Osteoblast (primary cell): Measurements from ENCODE around the gene SCGB1C1. TPM values are rescaled to one million over a fixed set of nuclear protein-coding genes. Genes with fewer than 3 reads are reported as not detected.

Experiments used
- DNase-seq: peaks from one replicate; pipeline ENCODE4 v3.0.0; 2011; ENCODE audit warnings: low spot score, mixed read lengths; ENCODE audit not compliant: insufficient read length; ENCODE audit errors: missing footprints
- H2AFZ ChIP-seq: 2 replicates; pipeline ENCODE4 v1.6.0; 2011; ENCODE audit warnings: mild to moderate bottlenecking, low read length
- H3K27ac ChIP-seq: 2 replicates; pipeline ENCODE4 v1.5.1; 2011; ENCODE audit warnings: mild to moderate bottlenecking, low read depth, low read length, moderate library complexity
- H3K27me3 ChIP-seq: 2 replicates; pipeline ENCODE4 v1.6.0; 2012; ENCODE audit warnings: mild to moderate bottlenecking, control low read depth, inconsistent platforms, low read length, moderate library complexity; ENCODE audit not compliant: insufficient read depth
- H3K36me3 ChIP-seq: 2 replicates; pipeline ENCODE4 v1.5.1; 2011; ENCODE audit warnings: mild to moderate bottlenecking, low read length, control low read depth, moderate library complexity; ENCODE audit not compliant: insufficient read depth
- H3K4me1 ChIP-seq: 2 replicates; pipeline ENCODE4 v1.5.1; 2011; ENCODE audit warnings: mild to moderate bottlenecking, low read length, control low read depth, moderate library complexity; ENCODE audit not compliant: insufficient read depth
- H3K4me2 ChIP-seq: 2 replicates; pipeline ENCODE4 v1.6.0; 2011; ENCODE audit warnings: mild to moderate bottlenecking, low read length; ENCODE audit not compliant: insufficient read depth
- H3K4me3 ChIP-seq: fragments of 200-600 bp; sonication (generic); 3 replicates; pipeline ENCODE4 v1.5.1; 2012; ENCODE audit warnings: mild to moderate bottlenecking, low read length, inconsistent platforms; ENCODE audit not compliant: insufficient read depth
- H3K79me2 ChIP-seq: 2 replicates; pipeline ENCODE4 v1.6.0; 2012; ENCODE audit warnings: mild to moderate bottlenecking, low read length, control low read depth, inconsistent platforms; ENCODE audit not compliant: insufficient read depth
- H3K9me3 ChIP-seq: 2 replicates; pipeline ENCODE4 v1.5.1; 2011; ENCODE audit warnings: low read depth, low read length, control low read depth
- H4K20me1 ChIP-seq: 2 replicates; pipeline ENCODE4 v1.6.0; 2012; ENCODE audit warnings: mild to moderate bottlenecking, low read length, control low read depth; ENCODE audit not compliant: insufficient read depth
- total RNA-seq: library from RNA; depleted of rRNA; stranded (reverse); fragments of >200 nt; gene quantifications from 2 replicates; pipeline ENCODE4 v1.2.3, GENCODE V29; 2012
- TF ChIP-seq, protein P1 (sequence below): IDR thresholded peaks from 2 replicates; pipeline ENCODE4 v1.5.1; 2011; ENCODE audit warnings: mild to moderate bottlenecking, low read depth, low read length, moderate library complexity; ENCODE audit errors: extremely low read depth

SCGB1C1 gene
- total RNA-seq, 1 donor: not detected

DNA sequence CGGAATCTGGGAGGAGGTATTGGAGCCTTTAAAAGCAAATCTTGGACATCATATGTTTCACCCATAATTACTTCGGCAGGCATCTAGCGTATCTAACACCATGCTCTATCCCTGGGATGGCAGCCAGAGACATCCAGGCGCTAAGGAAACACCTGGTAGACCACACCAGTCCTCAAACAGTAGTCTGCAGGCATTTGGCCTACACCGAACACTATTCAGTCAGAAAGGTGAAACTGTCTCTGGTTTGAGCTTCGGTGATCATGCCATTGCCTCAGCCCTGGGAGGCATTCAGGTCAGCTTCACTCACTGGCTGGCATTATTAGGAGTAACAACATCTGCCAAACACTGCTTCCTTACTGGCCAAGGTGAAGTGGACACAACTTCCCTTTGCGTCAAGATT lies 31.5 kb downstream of the SCGB1C1 start:
- TF ChIP-seq, protein P1, sequence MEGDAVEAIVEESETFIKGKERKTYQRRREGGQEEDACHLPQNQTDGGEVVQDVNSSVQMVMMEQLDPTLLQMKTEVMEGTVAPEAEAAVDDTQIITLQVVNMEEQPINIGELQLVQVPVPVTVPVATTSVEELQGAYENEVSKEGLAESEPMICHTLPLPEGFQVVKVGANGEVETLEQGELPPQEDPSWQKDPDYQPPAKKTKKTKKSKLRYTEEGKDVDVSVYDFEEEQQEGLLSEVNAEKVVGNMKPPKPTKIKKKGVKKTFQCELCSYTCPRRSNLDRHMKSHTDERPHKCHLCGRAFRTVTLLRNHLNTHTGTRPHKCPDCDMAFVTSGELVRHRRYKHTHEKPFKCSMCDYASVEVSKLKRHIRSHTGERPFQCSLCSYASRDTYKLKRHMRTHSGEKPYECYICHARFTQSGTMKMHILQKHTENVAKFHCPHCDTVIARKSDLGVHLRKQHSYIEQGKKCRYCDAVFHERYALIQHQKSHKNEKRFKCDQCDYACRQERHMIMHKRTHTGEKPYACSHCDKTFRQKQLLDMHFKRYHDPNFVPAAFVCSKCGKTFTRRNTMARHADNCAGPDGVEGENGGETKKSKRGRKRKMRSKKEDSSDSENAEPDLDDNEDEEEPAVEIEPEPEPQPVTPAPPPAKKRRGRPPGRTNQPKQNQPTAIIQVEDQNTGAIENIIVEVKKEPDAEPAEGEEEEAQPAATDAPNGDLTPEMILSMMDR: no peak
- H3K9me3 ChIP-seq: no peaks in the 10 kb centered on the region
- H3K4me2 ChIP-seq: no peak overlapping the region
- H3K4me1 ChIP-seq: peaks cover 8% of the 10 kb centered on the region
- peaks cover 3% of the 10 kb centered on the region for H3K79me2 ChIP-seq
- no peaks in the 10 kb centered on the region for H3K36me3 ChIP-seq
- H3K4me3 ChIP-seq: no peak overlapping the region
- H2AFZ ChIP-seq: no peak overlapping the region
- H3K27me3 ChIP-seq: no peaks in the 10 kb centered on the region
- no peak for DNase-seq
- H4K20me1 ChIP-seq: peaks cover 3% of the 10 kb centered on the region
- no peak overlapping the region for H3K27ac ChIP-seq

GRCh38 chr11:225734-226453 lies 33.0 kb downstream of the SCGB1C1 start:
- Histone ChIP-seq H2AFZ (peak overlapping the region; percentile 70), H3K79me2 (peaks cover 3% of the 10 kb centered on the region), H3K4me1 (peaks cover 8% of the 10 kb centered on the region), H3K27me3 (no peaks in the 10 kb centered on the region), H3K36me3 (no peaks in the 10 kb centered on the region), H3K4me2 (peak overlapping the region; percentile 64), H3K4me3 (peak overlapping the region; percentile 39), H4K20me1 (peaks cover 3% of the 10 kb centered on the region), H3K27ac (no peak overlapping the region), H3K9me3 (no peaks in the 10 kb centered on the region)
- peak; percentile 82 for DNase-seq
- TF ChIP-seq, protein P1: no peak

DNA sequence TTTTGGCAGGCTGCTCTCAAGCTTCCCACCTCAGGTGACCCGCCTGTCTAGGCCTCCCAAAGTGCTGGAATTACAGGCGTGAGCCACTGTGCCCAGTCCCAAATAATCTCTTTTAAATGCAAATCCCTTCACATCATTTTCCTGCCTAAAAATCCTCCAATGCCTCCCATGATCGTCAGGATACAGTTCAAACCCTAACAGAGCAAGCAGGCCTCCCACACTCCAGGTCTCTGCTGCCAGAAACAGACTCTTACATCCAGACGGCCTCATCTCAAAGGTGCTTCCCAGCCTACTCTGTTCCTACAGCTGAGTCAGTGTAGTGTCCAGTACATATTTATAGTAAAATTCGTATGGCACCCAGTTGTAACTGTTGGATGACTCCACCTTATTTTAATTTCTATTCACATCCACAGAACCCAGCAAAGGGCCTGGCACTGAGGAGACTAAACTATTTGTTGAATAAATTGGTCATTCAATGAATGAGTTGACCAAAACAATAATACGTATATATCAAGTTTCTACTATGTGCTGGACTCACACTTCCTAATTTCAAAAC lies 35.0 kb downstream of the SCGB1C1 start:
- H3K4me1 ChIP-seq: peaks cover 8% of the 10 kb centered on the region
- no peak overlapping the region for H3K27ac ChIP-seq
- no peak overlapping the region for H3K4me3 ChIP-seq
- H2AFZ ChIP-seq: no peak overlapping the region
- no peaks in the 10 kb centered on the region for H3K36me3 ChIP-seq
- DNase-seq: no peak
- no peak overlapping the region for H3K4me2 ChIP-seq
- H3K27me3 ChIP-seq: no peaks in the 10 kb centered on the region
- TF ChIP-seq, protein P1: no peak
- H3K79me2 ChIP-seq: peaks cover 3% of the 10 kb centered on the region
- H4K20me1 ChIP-seq: peaks cover 3% of the 10 kb centered on the region
- no peaks in the 10 kb centered on the region for H3K9me3 ChIP-seq

- Histone ChIP-seq H3K9me3 (no peaks in the 10 kb centered on the region), H3K4me1 (peaks cover 11% of the 10 kb centered on the region), H3K4me3 (no peak overlapping the region), H3K4me2 (no peak overlapping the region), H3K79me2 (peaks cover 5% of the 10 kb centered on the region), H4K20me1 (no peaks in the 10 kb centered on the region), H3K27ac (no peak overlapping the region), H3K36me3 (no peaks in the 10 kb centered on the region), H3K27me3 (no peaks in the 10 kb centered on the region), H2AFZ (no peak overlapping the region)
- DNase-seq: no peak
- TF ChIP-seq, protein P1: no peak
Observed at GRCh38 chr11:230431-230830, 37.6 kb downstream of the SCGB1C1 start.
